K562 (cell line): ENCODE measurements around the gene KCNJ10. TPM values are rescaled to one million over a fixed set of nuclear protein-coding genes. Genes with fewer than 3 reads are reported as not detected.
A peak's percentile ranks its signal among the peaks of the same experiment; 100 is the strongest.

Source experiments
- ARID4B ChIP-seq: sonication (generic); formaldehyde crosslinking; IDR thresholded peaks from 2 replicates; pipeline ENCODE4 v1.8.0; 2022; ENCODE audit warnings: mild to moderate bottlenecking, missing genetic modification reagents
- ATF1 ChIP-seq, 2 experiments: fragments of 450-650 bp in 1 of 2; IDR thresholded peaks; 2 replicates each; pipeline ENCODE4 v1.6.1; 2016; ENCODE audit warnings: missing compliant biosample characterization in 1 of 2, missing genetic modification characterization in 1 of 2
- CCNT2 ChIP-seq: IDR thresholded peaks from 2 replicates; pipeline ENCODE4 v1.6.1; 2011; ENCODE audit warnings: borderline replicate concordance, low read depth, mild to moderate bottlenecking, moderate library complexity, mixed read lengths, low read length; ENCODE audit not compliant: insufficient read length; ENCODE audit errors: extremely low read depth
- DPF2 ChIP-seq: fragments of 450-650 bp; IDR thresholded peaks from 2 replicates; pipeline ENCODE4 v1.6.1; 2016
- E2F6 ChIP-seq, 2 experiments: IDR thresholded peaks; 2 replicates each; pipeline ENCODE4 v1.6.1; 2011; ENCODE audit warnings: borderline replicate concordance in 1 of 2, control low read depth in 1 of 2, low read depth in 1 of 2, low read length in 1 of 2, mild to moderate bottlenecking in 1 of 2, mixed read lengths in 1 of 2, moderate library complexity in 1 of 2; ENCODE audit not compliant: insufficient read depth in 1 of 2, insufficient read length in 1 of 2, poor library complexity in 1 of 2, severe bottlenecking in 1 of 2; ENCODE audit errors: extremely low read depth in 1 of 2
- FIP1L1 ChIP-seq: fragments of 200-400 bp; formaldehyde crosslinking; IDR thresholded peaks from 2 replicates; pipeline ENCODE4 v1.6.1; 2018; ENCODE audit warnings: mild to moderate bottlenecking, low read depth, low read length; ENCODE audit not compliant: poor library complexity, severe bottlenecking
- GABPA ChIP-seq: fragments of 200-800 bp; sonication (Bioruptor generic); conservative IDR thresholded peaks from 2 replicates; pipeline ENCODE4 v1.6.1; 2016; ENCODE audit warnings: low read depth, missing genetic modification characterization, missing compliant biosample characterization
- KAT7 ChIP-seq: sonication (generic); formaldehyde crosslinking; IDR thresholded peaks from 2 replicates; pipeline ENCODE4 v1.8.0; 2022; ENCODE audit warnings: missing genetic modification reagents, mild to moderate bottlenecking, borderline replicate concordance
- MAX ChIP-seq: sonication (generic); formaldehyde crosslinking; IDR thresholded peaks from 2 replicates; pipeline ENCODE4 v1.9.0; 2022; ENCODE audit warnings: mild to moderate bottlenecking, missing genetic modification reagents
- MEIS2 ChIP-seq: fragments of 450-650 bp; IDR thresholded peaks from 2 replicates; pipeline ENCODE4 v1.6.1; 2014; ENCODE audit warnings: mild to moderate bottlenecking; ENCODE audit not compliant: partially characterized antibody
- PHF8 ChIP-seq: fragments of 200-600 bp; sonication (generic); IDR thresholded peaks from 2 replicates; pipeline ENCODE4 v1.6.1; 2012; ENCODE audit warnings: mixed run types, mild to moderate bottlenecking, inconsistent platforms, low read length, moderate library complexity, borderline replicate concordance
- PML ChIP-seq: IDR thresholded peaks from 2 replicates; pipeline ENCODE4 v1.6.1; 2012; ENCODE audit warnings: low read length, inconsistent platforms
- RBM25 ChIP-seq: fragments of 200-400 bp; formaldehyde crosslinking; IDR thresholded peaks from 2 replicates; pipeline ENCODE4 v1.6.1; 2018; ENCODE audit warnings: low read length, low read depth, moderate library complexity; ENCODE audit not compliant: severe bottlenecking
- SAFB ChIP-seq: fragments of 200-400 bp; formaldehyde crosslinking; IDR thresholded peaks from 2 replicates; pipeline ENCODE4 v1.6.1; 2017; ENCODE audit warnings: low read depth, low read length, borderline replicate concordance
- TAF9B ChIP-seq: fragments of 450-650 bp; IDR thresholded peaks from 2 replicates; pipeline ENCODE4 v1.6.1; 2018; ENCODE audit warnings: mild to moderate bottlenecking; ENCODE audit not compliant: partially characterized antibody
- U2AF1 ChIP-seq: fragments of 200-400 bp; formaldehyde crosslinking; optimal IDR thresholded peaks from 2 replicates; pipeline ENCODE3; 2017; ENCODE audit warnings: mild to moderate bottlenecking, low read depth, low read length, moderate library complexity
- ZBTB7A ChIP-seq: IDR thresholded peaks from 2 replicates; pipeline ENCODE4 v1.6.1; 2011; ENCODE audit warnings: low read depth, mild to moderate bottlenecking, low read length, moderate library complexity, borderline replicate concordance; ENCODE audit not compliant: control insufficient read depth
- ZNF347 ChIP-seq: fragments of 450-650 bp; formaldehyde crosslinking; IDR thresholded peaks from 2 replicates; pipeline ENCODE4 v1.4.0; 2020; ENCODE audit warnings: low read depth, mild to moderate bottlenecking, moderate library complexity
- ZNF449 ChIP-seq: fragments of 250-450 bp; sonication (Bioruptor Pico); IDR thresholded peaks from 2 replicates; pipeline ENCODE4 v1.8.0; 2022; ENCODE audit warnings: moderate library complexity, mild to moderate bottlenecking, inconsistent platforms
- polyA plus RNA-seq, 8 experiments: library from polyadenylated mRNA; depleted of rRNA in 4 of 8; stranded (reverse) in 5 of 8; unstranded in 3 of 8; fragments of >200 nt; fragmentation: Nextera tagmentation in 2 of 8; fragmentation: Illumina TruSeq in 1 of 8; extraction: Ambion mirVana in 2 of 8; extraction: Trizol in 1 of 8; gene quantifications; 2 replicates each; pipeline versions ENCODE4 v1.2.1 to v1.2.3, GENCODE V29; 2011 to 2014; ENCODE audit warnings: inconsistent platforms in 1 of 8, missing spikeins in 1 of 8
- total RNA-seq, 7 experiments: library from RNA; depleted of rRNA in 6 of 7; stranded (reverse); fragments of >200 nt in 6 of 7; fragmentation: Illumina TruSeq in 2 of 7; extraction: Trizol in 2 of 7; gene quantifications; 2 replicates each; pipeline versions ENCODE4 v1.2.1 to v1.2.3, GENCODE V29; 2011 to 2021; ENCODE audit warnings: low replicate concordance in 1 of 7

The KCNJ10 gene
- total and polyA plus RNA-seq, 9 of the 15 experiments (the other 6 are each of a cell fraction or from before 2014, with no cell fraction given): 0.06 to 0.11 TPM; not detected in 7

- TF ChIP-seq CCNT2 (peak; percentile 33), MEIS2 (no peak), ZBTB7A (peak; percentile 54; the same call in 1 of the 2 replicates), DPF2 (no peak), ARID4B (CRISPR knock-in tag) (no peak), RBM25 (no peak), ZNF347 (CRISPR knock-in tag) (no peak), FIP1L1 (no peak), E2F6 (IDR thresholded peaks at IDR 0.05; ENCODE audit: borderline replicate concordance in 1 of 2, extremely low read depth in 1 of 2, insufficient read depth in 1 of 2, insufficient read length in 1 of 2, low read depth in 1 of 2, low read length in 1 of 2, poor library complexity in 1 of 2, severe bottlenecking in 1 of 2) (peak in 1 of 2 experiments; percentile 33), SAFB (no peak), U2AF1 (no peak), PHF8 (peak; percentile 37; the same call in 1 of the 2 replicates), MAX (CRISPR knock-in tag) (peak; percentile 22; the same call in 1 of the 2 replicates), ZNF449 (CRISPR knock-in tag) (peak; percentile 46; the same call in 1 of the 2 replicates), GABPA (tag) (peak; percentile 51), TAF9B (no peak), PML (no peak), ATF1 (CRISPR knock-in tag; IDR thresholded peaks at IDR 0.05) (no peak), ATF1 (tag; IDR thresholded peaks at IDR 0.05) (peak; percentile 89), KAT7 (0 out of 2 replicates have a peak, but pooled peaks have one; percentile 41)
These were observed 29.0 kb upstream of the KCNJ10 start (continued) for GRCh38 chr1:160098852-160099561.
